KMS-11 (cell line): ENCODE measurements around the gene CALN1.

Source experiments
- H2AFZ ChIP-seq: fragments of 200-600 bp; sonication (generic); 2 replicates; pipeline ENCODE4 v1.6.1; 2016; ENCODE audit warnings: antibody characterized with exemption, mixed run types, low read depth
- H3K27ac ChIP-seq: fragments of 200-600 bp; sonication (generic); 2 replicates; pipeline ENCODE4 v1.6.1; 2016; ENCODE audit warnings: mild to moderate bottlenecking, mixed run types
- H3K27me3 ChIP-seq: fragments of 200-600 bp; sonication (generic); 2 replicates; pipeline ENCODE4 v1.6.1; 2017; ENCODE audit warnings: mild to moderate bottlenecking, low read depth, mixed run types, moderate library complexity; ENCODE audit not compliant: insufficient read depth
- H3K36me3 ChIP-seq: fragments of 200-600 bp; sonication (generic); 2 replicates; pipeline ENCODE4 v1.6.1; 2017; ENCODE audit warnings: mild to moderate bottlenecking, mixed run types; ENCODE audit not compliant: insufficient read depth
- H3K4me1 ChIP-seq: fragments of 200-600 bp; sonication (generic); 2 replicates; pipeline ENCODE4 v1.6.1; 2016; ENCODE audit warnings: mild to moderate bottlenecking, low read depth, mixed run types; ENCODE audit not compliant: poor library complexity, severe bottlenecking
- H3K4me2 ChIP-seq: fragments of 200-600 bp; sonication (generic); 2 replicates; pipeline ENCODE4 v1.7.0; 2016; ENCODE audit warnings: mild to moderate bottlenecking, mixed run types
- H3K4me3 ChIP-seq: fragments of 200-600 bp; sonication (generic); IDR thresholded peaks from 2 replicates; pipeline ENCODE4 v1.6.1; 2017; ENCODE audit warnings: low read depth, low read length, mixed read lengths; ENCODE audit not compliant: insufficient read depth
- H3K79me2 ChIP-seq: fragments of 200-600 bp; sonication (generic); 2 replicates; pipeline ENCODE4 v1.6.1; 2016; ENCODE audit warnings: low read depth, mixed run types; ENCODE audit not compliant: insufficient read depth
- H3K9ac ChIP-seq: fragments of 200-600 bp; sonication (generic); 2 replicates; pipeline ENCODE4 v1.6.1; 2016; ENCODE audit warnings: mild to moderate bottlenecking, mixed run types
- H4K20me1 ChIP-seq: fragments of 200-600 bp; sonication (generic); 2 replicates; pipeline ENCODE4 v1.6.1; 2016; ENCODE audit warnings: mild to moderate bottlenecking, mixed run types; ENCODE audit not compliant: insufficient read depth
- TF ChIP-seq, protein P1 (sequence below): fragments of 200-600 bp; sonication (generic); conservative IDR thresholded peaks from 2 replicates; pipeline ENCODE4 v1.6.1; 2017; ENCODE audit warnings: low read depth, mild to moderate bottlenecking, antibody characterized with exemption, low read length, moderate library complexity, mixed read lengths

The CALN1 gene

GRCh38 chr7:71772779-71773178 lies 639.4 kb downstream of the CALN1 start:
- no peak overlapping the region for H3K27ac ChIP-seq
- no peaks in the 10 kb centered on the region for H4K20me1 ChIP-seq
- no peak overlapping the region for H3K9ac ChIP-seq
- TF ChIP-seq, protein P1, sequence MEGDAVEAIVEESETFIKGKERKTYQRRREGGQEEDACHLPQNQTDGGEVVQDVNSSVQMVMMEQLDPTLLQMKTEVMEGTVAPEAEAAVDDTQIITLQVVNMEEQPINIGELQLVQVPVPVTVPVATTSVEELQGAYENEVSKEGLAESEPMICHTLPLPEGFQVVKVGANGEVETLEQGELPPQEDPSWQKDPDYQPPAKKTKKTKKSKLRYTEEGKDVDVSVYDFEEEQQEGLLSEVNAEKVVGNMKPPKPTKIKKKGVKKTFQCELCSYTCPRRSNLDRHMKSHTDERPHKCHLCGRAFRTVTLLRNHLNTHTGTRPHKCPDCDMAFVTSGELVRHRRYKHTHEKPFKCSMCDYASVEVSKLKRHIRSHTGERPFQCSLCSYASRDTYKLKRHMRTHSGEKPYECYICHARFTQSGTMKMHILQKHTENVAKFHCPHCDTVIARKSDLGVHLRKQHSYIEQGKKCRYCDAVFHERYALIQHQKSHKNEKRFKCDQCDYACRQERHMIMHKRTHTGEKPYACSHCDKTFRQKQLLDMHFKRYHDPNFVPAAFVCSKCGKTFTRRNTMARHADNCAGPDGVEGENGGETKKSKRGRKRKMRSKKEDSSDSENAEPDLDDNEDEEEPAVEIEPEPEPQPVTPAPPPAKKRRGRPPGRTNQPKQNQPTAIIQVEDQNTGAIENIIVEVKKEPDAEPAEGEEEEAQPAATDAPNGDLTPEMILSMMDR: no peak
- no peaks in the 10 kb centered on the region for H3K36me3 ChIP-seq
- H3K79me2 ChIP-seq: no peaks in the 10 kb centered on the region
- no peak overlapping the region for H3K4me2 ChIP-seq
- H3K4me1 ChIP-seq: peaks cover 12% of the 10 kb centered on the region
- no peak overlapping the region for H2AFZ ChIP-seq
- H3K4me3 ChIP-seq: no peak overlapping the region
- no peaks in the 10 kb centered on the region for H3K27me3 ChIP-seq

DNA sequence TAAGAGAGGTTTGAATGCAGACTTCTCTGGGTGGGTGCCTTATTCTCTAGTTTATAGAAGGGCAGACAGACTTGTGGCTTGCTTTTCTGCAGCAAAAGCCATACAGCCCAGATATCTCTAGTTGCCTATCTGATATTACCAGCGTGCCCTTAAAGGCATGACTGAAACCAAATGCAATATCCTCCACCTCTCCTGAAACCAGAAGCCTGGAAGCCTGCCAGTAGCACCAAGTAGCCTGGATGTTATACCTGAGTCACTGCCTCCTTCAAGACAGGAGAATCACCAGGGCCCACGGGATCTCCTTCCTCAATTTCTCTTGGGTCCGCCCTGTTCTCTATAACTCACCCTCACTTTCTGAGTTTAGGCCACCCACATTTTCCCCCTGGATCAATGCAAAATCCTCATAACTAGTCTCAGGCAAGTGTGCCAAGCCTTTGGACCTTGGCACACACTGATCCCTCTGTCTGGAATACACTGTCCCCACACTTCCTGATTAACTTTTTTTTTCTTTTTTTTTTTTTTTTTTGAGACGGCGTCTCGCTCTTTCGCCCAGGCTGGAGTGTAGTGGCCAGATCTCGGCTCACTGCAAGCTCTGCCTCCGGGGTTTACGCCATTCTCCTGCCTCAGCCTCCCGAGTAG lies 641.8 kb downstream of the CALN1 start:
- Histone ChIP-seq H3K36me3 (no peaks in the 10 kb centered on the region), H3K9ac (no peak overlapping the region), H3K27me3 (no peaks in the 10 kb centered on the region), H2AFZ (peak overlapping the region; percentile 17), H4K20me1 (no peaks in the 10 kb centered on the region), H3K4me1 (peaks cover 12% of the 10 kb centered on the region), H3K79me2 (no peaks in the 10 kb centered on the region), H3K27ac (no peak overlapping the region), H3K4me3 (no peak overlapping the region), H3K4me2 (peak overlapping the region; percentile 53; the same call in 1 of the 2 replicates)
- TF ChIP-seq, protein P1: no peak

GRCh38 chr7:71769326-71769725 lies 642.8 kb downstream of the CALN1 start:
- H3K9ac ChIP-seq: no peak overlapping the region

GRCh38 chr7:71768450-71768849 lies 643.7 kb downstream of the CALN1 start:
- no peak overlapping the region for H3K9ac ChIP-seq
- H3K27me3 ChIP-seq: no peaks in the 10 kb centered on the region
- TF ChIP-seq, protein P1: no peak
- peaks cover 12% of the 10 kb centered on the region for H3K4me1 ChIP-seq
- H3K79me2 ChIP-seq: no peaks in the 10 kb centered on the region
- H4K20me1 ChIP-seq: no peaks in the 10 kb centered on the region
- no peak overlapping the region for H3K4me3 ChIP-seq
- no peak overlapping the region for H2AFZ ChIP-seq
- no peak overlapping the region for H3K4me2 ChIP-seq
- no peak overlapping the region for H3K27ac ChIP-seq
- H3K36me3 ChIP-seq: no peaks in the 10 kb centered on the region

More at GRCh38 chr7:71769326-71769725, 642.8 kb downstream of the CALN1 start:
- no peaks in the 10 kb centered on the region for H3K79me2 ChIP-seq
- no peak overlapping the region for H2AFZ ChIP-seq
- no peak overlapping the region for H3K27ac ChIP-seq
- no peaks in the 10 kb centered on the region for H3K27me3 ChIP-seq
- no peaks in the 10 kb centered on the region for H4K20me1 ChIP-seq
- no peak overlapping the region for H3K4me2 ChIP-seq
- peaks cover 12% of the 10 kb centered on the region for H3K4me1 ChIP-seq
- H3K36me3 ChIP-seq: no peaks in the 10 kb centered on the region
- TF ChIP-seq, protein P1: no peak
- H3K4me3 ChIP-seq: no peak overlapping the region
